Measurements from ENCODE around the gene NTRK3. TPM values are rescaled to one million over a fixed set of nuclear protein-coding genes. Genes with fewer than 3 reads are reported as not detected.

The NTRK3 gene
- total RNA-seq, 1 experiment from 2014 or later: not detected

- no peak for TF ChIP-seq CTCF (IDR thresholded peaks at IDR 0.05; ENCODE audit: unreplicated experiment)
- no peak for DNase-seq (ENCODE audit: unreplicated experiment)
- CTCF ChIA-PET: interaction anchor here (0.6 to 1.6 kb wide), 3 partner anchors 10 to 56 kb away, joined by 3 to 4 read pairs (median 3); no protein-coding TSS in a partner anchor
- POLR2A ChIA-PET: no interaction called here
- Mint-ChIP-seq H3K27me3 (ENCODE audit: insufficient read depth, unreplicated experiment) (no peaks in the 10 kb centered on the region), H3K4me1 (ENCODE audit: insufficient read depth, unreplicated experiment) (no peaks in the 10 kb centered on the region), H3K27ac (ENCODE audit: low read depth, unreplicated experiment) (no peak overlapping the region), H3K4me3 (ENCODE audit: unreplicated experiment) (no peak overlapping the region), H3K36me3 (ENCODE audit: insufficient read depth, unreplicated experiment) (no peaks in the 10 kb centered on the region), H3K9me3 (ENCODE audit: unreplicated experiment) (peaks cover 7% of the 10 kb centered on the region)
- no TSS peak for BruUV-seq (replicated peaks)
- intact Hi-C loops (cut with micrococcal nuclease): no loop called here
Measured at GRCh38 chr15:88300861-88301260, 44.3 kb upstream of the NTRK3 start.

- CTCF ChIA-PET: interaction anchor here (0.6 to 1.6 kb wide), 4 partner anchors 13 to 626 kb away, joined by 3 to 4 read pairs (median 3); no protein-coding TSS in a partner anchor
- Mint-ChIP-seq H3K27ac (ENCODE audit: low read depth, unreplicated experiment) (no peak overlapping the region), H3K27me3 (ENCODE audit: insufficient read depth, unreplicated experiment) (no peaks in the 10 kb centered on the region), H3K9me3 (ENCODE audit: unreplicated experiment) (peaks cover 7% of the 10 kb centered on the region), H3K36me3 (ENCODE audit: insufficient read depth, unreplicated experiment) (no peaks in the 10 kb centered on the region), H3K4me3 (ENCODE audit: unreplicated experiment) (no peak overlapping the region), H3K4me1 (ENCODE audit: insufficient read depth, unreplicated experiment) (no peaks in the 10 kb centered on the region)
- no peak for TF ChIP-seq CTCF (IDR thresholded peaks at IDR 0.05; ENCODE audit: unreplicated experiment)
- no TSS peak for BruUV-seq (replicated peaks)
- POLR2A ChIA-PET: no interaction called here
- DNase-seq (ENCODE audit: unreplicated experiment): no peak
- intact Hi-C loops (cut with micrococcal nuclease): no loop called here
Measured at GRCh38 chr15:88300089-88300488, 43.5 kb upstream of the NTRK3 start.

- Mint-ChIP-seq H3K4me3 (ENCODE audit: unreplicated experiment) (no peak overlapping the region), H3K9me3 (ENCODE audit: unreplicated experiment) (peaks cover 1% of the 10 kb centered on the region), H3K27ac (ENCODE audit: low read depth, unreplicated experiment) (no peak overlapping the region), H3K27me3 (ENCODE audit: insufficient read depth, unreplicated experiment) (no peaks in the 10 kb centered on the region), H3K4me1 (ENCODE audit: insufficient read depth, unreplicated experiment) (no peaks in the 10 kb centered on the region), H3K36me3 (ENCODE audit: insufficient read depth, unreplicated experiment) (no peaks in the 10 kb centered on the region)
- intact Hi-C loops (cut with micrococcal nuclease): no loop called here
- TF ChIP-seq CTCF (IDR thresholded peaks at IDR 0.05; ENCODE audit: unreplicated experiment): no peak
- no peak for DNase-seq (ENCODE audit: unreplicated experiment)
- CTCF ChIA-PET: interaction anchor here (0.7 to 1.6 kb wide), 3 partner anchors 52 to 625 kb away, joined by 3 read pairs; no protein-coding TSS in a partner anchor
- POLR2A ChIA-PET: no interaction called here
- BruUV-seq (replicated peaks): no TSS peak
Measured at GRCh38 chr15:88299497-88299896, 43.0 kb upstream of the NTRK3 start.

GRCh38 chr15:88288661-88289060 lies 32.1 kb upstream of the NTRK3 start:
- ChIA-PET CTCF (interaction anchor here (1.0 kb wide), 1 partner anchor 14 kb away, joined by 4 read pairs; no protein-coding TSS in a partner anchor), POLR2A (no interaction called here)
- intact Hi-C loops (cut with micrococcal nuclease): no loop called here
- DNase-seq (ENCODE audit: unreplicated experiment): no peak
- Mint-ChIP-seq H3K9me3 (ENCODE audit: unreplicated experiment) (peaks cover 48% of the 10 kb centered on the region), H3K27me3 (ENCODE audit: insufficient read depth, unreplicated experiment) (no peaks in the 10 kb centered on the region), H3K36me3 (ENCODE audit: insufficient read depth, unreplicated experiment) (no peaks in the 10 kb centered on the region), H3K27ac (ENCODE audit: low read depth, unreplicated experiment) (no peak overlapping the region), H3K4me3 (ENCODE audit: unreplicated experiment) (no peak overlapping the region), H3K4me1 (ENCODE audit: insufficient read depth, unreplicated experiment) (no peaks in the 10 kb centered on the region)
- BruUV-seq (replicated peaks): no TSS peak
- TF ChIP-seq CTCF (IDR thresholded peaks at IDR 0.05; ENCODE audit: unreplicated experiment): no peak

Measured in MCF 10A (cell line).